GM18499 (cell line): ENCODE measurements around the gene PPP2R2D.

Experiments used
- ATAC-seq: cut with Tn5 transposase; IDR thresholded peaks from one replicate; pipeline ENCODE4 v1.9.1; 2021; ENCODE audit warnings: moderate number of reproducible peaks; ENCODE audit not compliant: insufficient read depth, unreplicated experiment

PPP2R2D gene

DNA sequence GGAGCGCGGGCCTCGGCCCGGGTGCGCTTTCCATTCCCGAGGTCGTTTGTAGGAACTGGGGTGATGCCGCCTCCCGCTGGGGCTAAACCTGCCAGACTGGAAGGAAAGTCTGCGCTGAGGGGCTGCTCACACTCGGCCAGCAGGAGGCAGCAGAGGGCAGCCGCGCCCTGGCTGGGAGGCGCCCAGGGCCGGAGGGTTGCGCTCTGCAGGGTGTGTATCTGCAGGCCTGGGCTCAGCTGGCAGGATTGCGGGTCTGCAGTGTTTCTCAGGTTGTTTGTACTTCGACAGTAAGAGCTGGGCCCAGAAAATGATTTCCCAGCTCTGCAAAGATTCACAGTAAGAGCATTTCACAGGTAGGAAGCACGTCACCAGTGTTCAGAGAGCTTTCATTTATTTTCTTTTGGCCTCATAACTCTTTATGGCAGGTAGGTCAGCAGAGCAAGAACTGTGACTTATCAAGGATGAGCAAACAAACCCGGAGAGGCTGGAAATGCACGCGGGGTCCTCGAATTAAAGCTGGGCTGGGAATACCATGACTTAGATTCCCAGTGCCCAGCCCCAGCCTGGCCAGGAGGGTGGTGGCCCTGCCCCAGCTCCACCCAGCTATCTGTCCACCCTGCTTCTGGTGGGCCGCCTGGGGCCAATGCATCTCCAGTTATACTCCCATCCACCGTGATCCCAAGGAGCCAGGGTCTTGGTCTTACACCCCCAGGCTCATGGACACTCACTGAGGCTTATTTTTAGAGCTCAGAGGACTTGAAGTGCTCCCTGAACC, 15.2 kb upstream of the PPP2R2D start:
- ATAC-seq = peak; percentile 87

DNA sequence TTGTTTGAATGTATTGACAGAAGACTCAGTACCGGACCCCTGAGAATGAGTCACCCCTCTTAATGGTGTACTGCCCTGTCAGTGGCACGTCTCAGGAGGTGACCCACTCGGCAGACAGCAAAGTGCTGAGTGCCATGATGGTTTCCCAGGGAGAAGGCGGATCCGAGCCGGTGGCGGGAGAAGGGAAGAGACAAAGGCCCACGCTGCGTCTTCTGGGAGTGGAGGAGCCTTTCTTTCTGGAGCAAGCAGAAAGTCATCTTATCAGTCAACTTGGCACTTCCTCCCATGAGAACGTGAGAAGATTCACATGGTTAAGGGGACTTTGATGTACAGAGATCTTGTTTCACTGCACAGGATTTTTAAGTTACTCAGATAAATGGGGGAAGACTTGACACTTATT, 14.6 kb upstream of the PPP2R2D start:
- ATAC-seq = no peak

GRCh38 chr10:131888186-131888604, 12.6 kb upstream of the PPP2R2D start:
- ATAC-seq = no peak

- no peak for ATAC-seq
Observed at GRCh38 chr10:131889755-131890154, 11.1 kb upstream of the PPP2R2D start.

GRCh38 chr10:131890276-131891195, 10.3 kb upstream of the PPP2R2D start:
- ATAC-seq = no peak

GRCh38 chr10:131891196-131891928, 9.4 kb upstream of the PPP2R2D start:
- ATAC-seq = no peak

- ATAC-seq = no peak
Observed at GRCh38 chr10:131891929-131892805, 8.6 kb upstream of the PPP2R2D start.

DNA sequence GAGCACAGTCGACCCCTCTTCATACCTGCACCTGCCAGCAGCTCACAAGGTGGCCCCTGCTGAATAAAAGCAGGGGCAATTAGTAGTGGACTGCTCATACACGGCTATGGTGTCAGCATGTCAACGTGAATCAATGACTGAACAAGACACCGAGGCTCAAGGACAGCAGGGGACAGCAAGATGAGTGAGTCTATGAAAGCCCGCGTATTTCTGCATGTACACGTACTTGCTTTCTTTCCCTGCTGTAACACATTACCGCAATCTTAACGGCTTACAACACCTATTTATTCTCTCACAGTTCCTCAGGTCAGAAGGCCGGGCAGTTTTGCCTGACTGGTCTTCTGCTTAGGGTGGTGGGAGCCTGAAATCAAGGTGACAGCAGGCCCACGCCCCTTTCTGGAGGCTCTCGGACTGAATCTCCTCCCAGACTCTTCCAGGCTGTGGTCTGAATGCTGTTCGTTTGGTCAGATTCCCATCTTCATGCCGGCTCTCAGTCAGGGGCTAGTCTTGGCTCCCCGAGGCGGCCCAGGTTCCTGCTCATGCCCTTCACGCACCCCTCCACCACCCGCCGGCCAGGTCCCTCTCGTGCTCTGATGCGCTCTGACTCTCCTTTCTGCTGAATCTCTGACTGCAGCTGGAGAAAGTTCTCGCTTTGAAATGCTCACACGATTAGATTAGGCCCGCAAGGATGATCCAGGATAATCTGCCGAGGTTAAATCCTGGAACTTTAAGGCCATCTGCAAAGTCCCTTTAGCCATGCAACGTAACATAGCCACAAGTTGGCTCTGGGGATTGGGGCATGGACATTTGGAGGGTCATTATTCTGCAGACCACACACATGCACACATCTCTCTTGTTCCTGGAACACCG, 7.8 kb upstream of the PPP2R2D start:
- ATAC-seq = no peak

DNA sequence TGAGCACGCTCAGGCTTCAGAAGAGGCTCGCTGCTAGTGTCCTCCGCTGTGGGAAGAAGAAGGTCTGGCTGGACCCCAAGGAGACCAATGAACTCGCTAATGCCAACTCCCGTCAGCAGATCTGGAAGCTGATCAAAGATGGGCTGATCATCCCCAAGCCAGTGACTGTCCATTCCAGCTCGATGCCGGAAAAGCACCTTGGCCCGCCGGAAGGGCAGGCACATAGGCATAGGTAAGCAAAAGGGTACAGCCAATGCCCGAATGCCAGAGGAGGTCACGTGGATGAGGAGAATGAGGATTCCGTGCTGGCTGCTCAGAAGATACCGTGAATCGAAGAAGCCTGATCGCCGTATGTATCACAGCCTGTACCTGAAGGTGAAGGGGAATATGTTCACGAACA, 5.7 kb upstream of the PPP2R2D start:
- no peak for ATAC-seq

DNA sequence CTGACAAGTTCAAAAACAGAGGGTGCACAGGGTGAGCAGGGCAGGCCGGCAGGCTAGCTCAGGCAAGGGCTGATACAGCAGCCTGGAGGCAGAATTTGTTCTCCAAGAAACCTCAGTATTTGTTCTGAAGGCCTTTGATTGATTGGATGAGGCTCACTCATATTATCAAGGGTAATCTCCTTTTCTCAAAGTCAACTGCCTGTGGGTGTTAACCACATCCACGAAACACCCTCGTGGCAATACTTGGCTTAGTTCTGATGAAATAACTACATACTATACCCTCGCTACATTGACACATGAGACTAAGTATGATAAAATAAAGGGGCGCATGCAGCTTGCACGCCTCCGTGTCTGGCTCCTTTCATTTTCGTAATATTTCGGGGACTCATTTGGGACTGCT, 4.4 kb upstream of the PPP2R2D start:
- ATAC-seq = no peak

DNA sequence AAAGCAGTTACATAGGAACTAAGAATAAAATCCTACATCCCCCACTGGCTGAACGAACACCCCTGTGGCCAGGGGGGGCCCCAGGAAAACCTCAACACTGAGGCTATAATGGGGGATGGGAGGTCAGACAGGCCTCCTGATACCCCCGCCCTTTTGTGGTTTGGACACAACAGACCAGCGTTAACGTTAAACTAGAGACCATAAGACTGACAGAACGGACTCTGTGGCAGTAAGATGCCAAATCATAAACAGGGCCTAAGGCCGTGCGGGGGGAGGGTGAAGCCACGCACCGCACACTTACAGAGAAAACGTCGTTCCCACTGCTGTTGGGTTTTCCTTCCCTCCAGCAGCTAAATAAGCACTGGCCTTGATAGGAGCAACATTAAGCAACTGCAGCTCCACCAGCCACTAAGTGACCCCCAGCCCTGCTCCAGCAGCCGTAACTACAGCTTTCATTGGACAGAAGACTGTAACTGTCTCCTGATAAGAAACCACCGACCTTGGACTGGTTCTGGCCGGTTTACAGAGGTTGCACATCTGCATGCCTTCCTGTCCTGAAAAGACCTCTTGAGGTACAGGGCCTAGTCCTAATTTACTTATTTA, 3.4 kb upstream of the PPP2R2D start:
- ATAC-seq = no peak

DNA sequence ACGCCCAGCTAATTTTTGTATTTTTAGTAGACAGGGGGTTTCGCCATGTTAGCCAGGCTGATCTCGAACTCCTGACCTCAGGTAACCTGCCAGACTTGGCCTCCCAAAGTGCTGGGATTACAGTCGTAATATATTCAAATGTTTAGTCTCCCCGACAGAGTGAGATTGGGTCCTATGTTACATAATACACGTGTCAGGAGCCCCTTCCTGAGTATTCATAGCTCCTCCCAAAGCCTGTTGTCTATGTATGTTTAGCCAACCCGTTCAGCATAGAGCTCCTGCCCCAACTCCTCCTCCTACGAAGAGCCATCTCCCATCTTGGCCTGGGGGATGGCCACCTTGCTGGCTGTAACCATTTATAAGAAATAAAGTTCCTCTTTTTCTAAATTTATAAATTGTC, 2.7 kb upstream of the PPP2R2D start:
- ATAC-seq = no peak

GRCh38 chr10:131898713-131899112, 2.1 kb upstream of the PPP2R2D start:
- no peak for ATAC-seq

- no peak for ATAC-seq
Observed at GRCh38 chr10:131899116-131899690, 1.6 kb upstream of the PPP2R2D start.

- no peak for ATAC-seq
Observed at GRCh38 chr10:131899695-131900349, 986 bp upstream of the PPP2R2D start.

DNA sequence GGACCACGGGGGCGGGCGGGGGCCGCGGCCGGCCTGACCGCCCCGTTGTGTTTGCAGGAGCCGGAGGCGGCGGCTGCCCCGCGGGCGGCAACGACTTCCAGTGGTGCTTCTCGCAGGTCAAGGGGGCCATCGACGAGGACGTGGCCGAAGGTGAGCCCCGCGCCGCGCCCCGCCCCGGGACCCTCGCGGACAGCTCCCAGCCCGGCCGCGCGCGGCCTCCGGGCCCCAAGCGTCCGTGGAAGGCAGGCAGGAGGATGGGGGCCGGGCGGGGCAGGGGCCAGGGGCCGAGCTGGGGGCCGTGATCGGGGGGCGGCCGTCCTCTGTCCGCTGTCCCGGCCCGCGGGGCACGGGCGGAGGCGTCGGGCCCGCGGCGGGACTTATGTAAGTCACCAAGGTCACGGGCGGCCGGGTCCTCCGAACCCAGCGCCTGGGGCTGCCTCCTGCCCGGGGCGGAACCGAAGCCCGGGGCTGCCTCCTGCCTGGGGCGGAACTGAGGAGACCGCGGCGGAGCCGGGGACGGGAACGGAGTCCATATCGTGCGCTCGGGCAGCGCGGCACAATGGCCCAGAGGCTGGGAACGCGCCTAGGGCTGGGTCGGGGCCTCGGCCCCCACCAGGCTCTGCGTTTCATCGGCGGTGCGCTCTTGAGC, 497 bp downstream of the PPP2R2D start:
- peak; percentile 7 for ATAC-seq

DNA sequence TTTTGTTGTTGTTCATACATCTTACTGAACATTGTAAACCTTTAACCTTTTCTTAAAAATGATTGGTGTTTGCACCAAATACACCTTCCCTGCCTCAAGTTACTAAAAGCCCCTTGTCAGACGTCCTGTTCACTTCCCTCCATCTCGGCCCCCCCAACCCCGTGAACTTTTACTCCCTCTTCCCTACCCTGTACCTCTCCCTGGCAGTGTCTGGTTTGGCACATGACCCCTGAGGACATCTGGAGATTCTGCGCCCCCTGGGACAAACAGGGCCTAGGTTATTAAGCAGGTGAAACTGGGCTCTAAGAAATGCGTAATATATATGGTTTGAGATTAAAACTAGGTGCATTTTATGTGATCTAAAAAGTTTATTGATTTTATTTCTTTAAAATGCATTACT, 1.4 kb downstream of the PPP2R2D start:
- ATAC-seq = no peak
